Panc1 (cell line): ENCODE data around the gene FKBP6. TPM values are rescaled to one million over a fixed set of nuclear protein-coding genes. Genes with fewer than 3 reads are reported as not detected.
"Not testable (repeated sequence)": the region's sequence is repeated elsewhere in the genome, so short reads cannot be mapped to it uniquely, and the experiment has no call there.

Source experiments
- ATAC-seq: fragments of 200-7000 bp; cut with Tn5 transposase; 2 replicates; pipeline ENCODE4 v1.9.1; 2020; ENCODE audit warnings: mild to moderate bottlenecking, moderate library complexity
- BruUV-seq: library from RNA; stranded (reverse); fragments of 400-500 nt; replicated peaks from 2 replicates; lab custom pipeline; 2021; lab: Mats Ljungman, UMichigan
- CTCF ChIA-PET: fragments of 300-600 bp; sonication (Branson Sonifier 250); formaldehyde crosslinking; loops from one replicate; lab custom pipeline; 2022; ENCODE audit warnings: antibody characterized with exemption; lab: Charles Lee
- POLR2A ChIA-PET: fragments of 300-600 bp; sonication (Branson Sonifier 250); formaldehyde crosslinking; loops from one replicate; lab custom pipeline; 2022; ENCODE audit warnings: antibody characterized with exemption; lab: Charles Lee
- DNase-seq: peaks from one replicate; pipeline ENCODE4 v3.0.0-alpha.2; 2010; ENCODE audit warnings: low read depth, low spot score
- H3K27ac ChIP-seq: 2 replicates; pipeline ENCODE4 v1.5.1; 2011; ENCODE audit warnings: mild to moderate bottlenecking, low read length, inconsistent platforms
- H3K27me3 ChIP-seq: fragments of 200-500 bp; sonication (Bioruptor generic); 2 replicates; pipeline ENCODE4 v1.6.0; 2014; ENCODE audit warnings: low read length, inconsistent platforms; ENCODE audit not compliant: control insufficient read depth, insufficient read depth
- H3K36me3 ChIP-seq: fragments of 200-500 bp; sonication (Bioruptor generic); 2 replicates; pipeline ENCODE4 v1.5.1; 2014; ENCODE audit warnings: inconsistent platforms, mild to moderate bottlenecking, low read length, moderate library complexity; ENCODE audit not compliant: control insufficient read depth, insufficient read depth
- H3K4me1 ChIP-seq: 2 replicates; pipeline ENCODE4 v1.5.1; 2011; ENCODE audit warnings: inconsistent platforms, mild to moderate bottlenecking, low read length, moderate library complexity; ENCODE audit not compliant: control insufficient read depth, insufficient read depth
- H3K4me3 ChIP-seq, 2 experiments: 2 replicates each; pipeline ENCODE4 v1.5.1; 2011 to 2012; ENCODE audit warnings: low read depth in 2 of 2, low read length in 2 of 2, mild to moderate bottlenecking in 2 of 2, inconsistent platforms in 1 of 2, moderate library complexity in 1 of 2
- H3K9me3 ChIP-seq: fragments of 200-500 bp; sonication (Bioruptor generic); 2 replicates; pipeline ENCODE4 v1.5.1; 2014; ENCODE audit warnings: low read depth, mild to moderate bottlenecking, inconsistent platforms, low read length, moderate library complexity; ENCODE audit not compliant: control insufficient read depth, insufficient read depth
- CTCF ChIP-seq: fragments of 450-650 bp; IDR thresholded peaks from 2 replicates; pipeline ENCODE4 v1.5.1; 2017; ENCODE audit warnings: mild to moderate bottlenecking
- POLR2AphosphoS5 ChIP-seq: IDR thresholded peaks from 2 replicates; pipeline ENCODE4 v1.6.1; 2012; ENCODE audit warnings: mild to moderate bottlenecking, low read depth, low read length, moderate library complexity
- SIN3A ChIP-seq: IDR thresholded peaks from 2 replicates; pipeline ENCODE4 v1.6.1; 2012; ENCODE audit warnings: low read depth, mild to moderate bottlenecking, low read length, moderate library complexity, borderline replicate concordance; ENCODE audit not compliant: insufficient read depth
- TCF7L2 ChIP-seq: IDR thresholded peaks from 2 replicates; pipeline ENCODE4 v1.6.1; 2011; ENCODE audit warnings: mild to moderate bottlenecking, low read depth, low read length, inconsistent platforms
- in situ Hi-C: cut with HindIII; loops from 2 replicates; pipeline ENCODE4 v1.10.0; 2016; ENCODE audit warnings: low sequenced_read_pairs, low pct_unique_long_range_greater_than_20kb
- intact Hi-C: fragments of 100-400 bp; cut with micrococcal nuclease; formaldehyde crosslinking; loops from one replicate; pipeline ENCODE4 v1.10.0; 2022; ENCODE audit not compliant: unreplicated experiment
- total RNA-seq: library from RNA; stranded (reverse); gene quantifications from one replicate; pipeline ENCODE4 v1.2.1, GENCODE V29; 2021; ENCODE audit not compliant: unreplicated experiment
- TF ChIP-seq, protein P1 (sequence below), 2 experiments: IDR thresholded peaks; 2 replicates each; pipeline ENCODE4 v1.6.1; 2011 to 2012; ENCODE audit warnings: low read depth in 2 of 2, control low read depth in 1 of 2, low read length in 1 of 2, mild to moderate bottlenecking in 1 of 2, moderate library complexity in 1 of 2; ENCODE audit not compliant: insufficient read depth in 1 of 2

Gene FKBP6
- total RNA-seq, 1 experiment from 2014 or later = not detected

- no peak for ATAC-seq
- TF ChIP-seq TCF7L2 = no peak
- TF ChIP-seq, protein P1, sequence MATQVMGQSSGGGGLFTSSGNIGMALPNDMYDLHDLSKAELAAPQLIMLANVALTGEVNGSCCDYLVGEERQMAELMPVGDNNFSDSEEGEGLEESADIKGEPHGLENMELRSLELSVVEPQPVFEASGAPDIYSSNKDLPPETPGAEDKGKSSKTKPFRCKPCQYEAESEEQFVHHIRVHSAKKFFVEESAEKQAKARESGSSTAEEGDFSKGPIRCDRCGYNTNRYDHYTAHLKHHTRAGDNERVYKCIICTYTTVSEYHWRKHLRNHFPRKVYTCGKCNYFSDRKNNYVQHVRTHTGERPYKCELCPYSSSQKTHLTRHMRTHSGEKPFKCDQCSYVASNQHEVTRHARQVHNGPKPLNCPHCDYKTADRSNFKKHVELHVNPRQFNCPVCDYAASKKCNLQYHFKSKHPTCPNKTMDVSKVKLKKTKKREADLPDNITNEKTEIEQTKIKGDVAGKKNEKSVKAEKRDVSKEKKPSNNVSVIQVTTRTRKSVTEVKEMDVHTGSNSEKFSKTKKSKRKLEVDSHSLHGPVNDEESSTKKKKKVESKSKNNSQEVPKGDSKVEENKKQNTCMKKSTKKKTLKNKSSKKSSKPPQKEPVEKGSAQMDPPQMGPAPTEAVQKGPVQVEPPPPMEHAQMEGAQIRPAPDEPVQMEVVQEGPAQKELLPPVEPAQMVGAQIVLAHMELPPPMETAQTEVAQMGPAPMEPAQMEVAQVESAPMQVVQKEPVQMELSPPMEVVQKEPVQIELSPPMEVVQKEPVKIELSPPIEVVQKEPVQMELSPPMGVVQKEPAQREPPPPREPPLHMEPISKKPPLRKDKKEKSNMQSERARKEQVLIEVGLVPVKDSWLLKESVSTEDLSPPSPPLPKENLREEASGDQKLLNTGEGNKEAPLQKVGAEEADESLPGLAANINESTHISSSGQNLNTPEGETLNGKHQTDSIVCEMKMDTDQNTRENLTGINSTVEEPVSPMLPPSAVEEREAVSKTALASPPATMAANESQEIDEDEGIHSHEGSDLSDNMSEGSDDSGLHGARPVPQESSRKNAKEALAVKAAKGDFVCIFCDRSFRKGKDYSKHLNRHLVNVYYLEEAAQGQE (IDR thresholded peaks at IDR 0.05; ENCODE audit: insufficient read depth in 1 of 2, low read depth in 2 of 2, low read length in 1 of 2) = no peak
- DNase-seq = no peak
- H3K4me3 ChIP-seq = no peak overlapping the region
- in situ Hi-C loops = no loop called here
- no peaks in the 10 kb centered on the region for H3K9me3 ChIP-seq
- ChIA-PET CTCF (no interaction called here), POLR2A (no interaction called here)
- H3K27ac ChIP-seq = no peak overlapping the region
- H3K4me1 ChIP-seq = 0 out of 2 replicates have a peak, but pooled peaks cover 3% of the 10 kb centered on the region
- BruUV-seq = no TSS peak
- H3K27me3 ChIP-seq = no peaks in the 10 kb centered on the region
- intact Hi-C loops = no loop called here
- H3K36me3 ChIP-seq = no peaks in the 10 kb centered on the region; the same call in 1 of the 2 replicates
Measured at GRCh38 chr7:73303546-73303945, 24.4 kb upstream of the FKBP6 start.

GRCh38 chr7:73304071-73304470 lies 23.9 kb upstream of the FKBP6 start:
- TF ChIP-seq POLR2AphosphoS5 = no peak
- TF ChIP-seq, protein P1 (IDR thresholded peaks at IDR 0.05; ENCODE audit: insufficient read depth in 1 of 2, low read depth in 2 of 2, low read length in 1 of 2) = no peak
- no peak for TF ChIP-seq SIN3A
- TF ChIP-seq CTCF = no peak
- TF ChIP-seq TCF7L2 = no peak
- Histone ChIP-seq H3K27ac (no peak overlapping the region), H3K4me3 (no peak overlapping the region), H3K27me3 (no peaks in the 10 kb centered on the region), H3K36me3 (no peaks in the 10 kb centered on the region; the same call in 1 of the 2 replicates), H3K4me1 (0 out of 2 replicates have a peak, but pooled peaks cover 3% of the 10 kb centered on the region), H3K9me3 (no peaks in the 10 kb centered on the region)
- DNase-seq = no peak
- no peak for ATAC-seq
- in situ Hi-C loops (no loop called here), intact Hi-C loops (no loop called here)
- CTCF ChIA-PET = no interaction called here
- no TSS peak for BruUV-seq
- POLR2A ChIA-PET = no interaction called here

GRCh38 chr7:73304612-73305387 lies 23.2 kb upstream of the FKBP6 start:
- DNase-seq, POLR2A ChIA-PET, H3K4me1 ChIP-seq, in situ Hi-C loops, H3K4me3 ChIP-seq, intact Hi-C loops, H3K27me3 ChIP-seq, H3K27ac ChIP-seq, ATAC-seq, H3K36me3 ChIP-seq, H3K9me3 ChIP-seq, BruUV-seq, CTCF ChIA-PET: not testable (repeated sequence)
